ENCODE results near the gene DNAJA1. TPM values are rescaled to one million over a fixed set of nuclear protein-coding genes. Genes with fewer than 3 reads are reported as not detected.

Gene DNAJA1
- total and polyA plus RNA-seq, 4 donors, result 60.9 to 96.6 (median 73.4) TPM

GRCh38 chr9:33040792-33041431 is 15.8 kb downstream of the DNAJA1 start:
- Histone ChIP-seq H3K9ac (ENCODE audit: low read depth in 1 of 2, low read length in 2 of 2) (no peak overlapping the region), H3K27me3 (ENCODE audit: control insufficient read depth in 4 of 4, insufficient read depth in 4 of 4, low read length in 3 of 4) (no peaks in the 10 kb centered on the region), H3K4me1 (ENCODE audit: control insufficient read depth in 4 of 4, insufficient read depth in 4 of 4, low read length in 3 of 4) (peaks cover 7 to 45% (median 38%) of the 10 kb centered on the region in 4 donors), H3K9me3 (ENCODE audit: control insufficient read depth in 4 of 4, low read length in 3 of 4) (no peaks in the 10 kb centered on the region), H3K27ac (ENCODE audit: low read depth in 1 of 2, low read length in 2 of 2) (no peak overlapping the region), H3K36me3 (ENCODE audit: control insufficient read depth in 4 of 4, insufficient read depth in 3 of 4, low read depth in 1 of 4, low read length in 3 of 4) (peaks cover 2 to 46% (median 42%) of the 10 kb centered on the region in 4 donors), H3K4me3 (ENCODE audit: low read depth in 1 of 3, low read length in 3 of 3) (no peak overlapping the region)
- TF ChIP-seq, protein P1, sequence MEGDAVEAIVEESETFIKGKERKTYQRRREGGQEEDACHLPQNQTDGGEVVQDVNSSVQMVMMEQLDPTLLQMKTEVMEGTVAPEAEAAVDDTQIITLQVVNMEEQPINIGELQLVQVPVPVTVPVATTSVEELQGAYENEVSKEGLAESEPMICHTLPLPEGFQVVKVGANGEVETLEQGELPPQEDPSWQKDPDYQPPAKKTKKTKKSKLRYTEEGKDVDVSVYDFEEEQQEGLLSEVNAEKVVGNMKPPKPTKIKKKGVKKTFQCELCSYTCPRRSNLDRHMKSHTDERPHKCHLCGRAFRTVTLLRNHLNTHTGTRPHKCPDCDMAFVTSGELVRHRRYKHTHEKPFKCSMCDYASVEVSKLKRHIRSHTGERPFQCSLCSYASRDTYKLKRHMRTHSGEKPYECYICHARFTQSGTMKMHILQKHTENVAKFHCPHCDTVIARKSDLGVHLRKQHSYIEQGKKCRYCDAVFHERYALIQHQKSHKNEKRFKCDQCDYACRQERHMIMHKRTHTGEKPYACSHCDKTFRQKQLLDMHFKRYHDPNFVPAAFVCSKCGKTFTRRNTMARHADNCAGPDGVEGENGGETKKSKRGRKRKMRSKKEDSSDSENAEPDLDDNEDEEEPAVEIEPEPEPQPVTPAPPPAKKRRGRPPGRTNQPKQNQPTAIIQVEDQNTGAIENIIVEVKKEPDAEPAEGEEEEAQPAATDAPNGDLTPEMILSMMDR (IDR thresholded peaks at IDR 0.05; ENCODE audit: low read depth, low read length, missing input control), result no peak
- TF ChIP-seq FOXA1 (IDR thresholded peaks at IDR 0.05) (no peak), EGR1 (IDR thresholded peaks at IDR 0.05; ENCODE audit: low read depth in 2 of 2) (no peak), TAF1 (conservative IDR thresholded peaks at IDR 0.05) (no peak), FOXA2 (IDR thresholded peaks at IDR 0.05) (no peak), HNF4G (IDR thresholded peaks at IDR 0.05) (no peak), YY1 (IDR thresholded peaks at IDR 0.05) (no peak), RAD21 (IDR thresholded peaks at IDR 0.05) (no peak), HNF4A (conservative IDR thresholded peaks at IDR 0.05) (no peak), NR2F2 (IDR thresholded peaks at IDR 0.05) (no peak), GABPA (IDR thresholded peaks at IDR 0.05 in 1 of 2, conservative IDR thresholded peaks at IDR 0.05 in 1 of 2) (no peak), SP1 (IDR thresholded peaks at IDR 0.05) (no peak), RXRA (IDR thresholded peaks at IDR 0.05) (no peak), ATF3 (IDR thresholded peaks at IDR 0.05) (no peak), JUND (IDR thresholded peaks at IDR 0.05) (no peak)
- TF ChIP-seq, protein P2, sequence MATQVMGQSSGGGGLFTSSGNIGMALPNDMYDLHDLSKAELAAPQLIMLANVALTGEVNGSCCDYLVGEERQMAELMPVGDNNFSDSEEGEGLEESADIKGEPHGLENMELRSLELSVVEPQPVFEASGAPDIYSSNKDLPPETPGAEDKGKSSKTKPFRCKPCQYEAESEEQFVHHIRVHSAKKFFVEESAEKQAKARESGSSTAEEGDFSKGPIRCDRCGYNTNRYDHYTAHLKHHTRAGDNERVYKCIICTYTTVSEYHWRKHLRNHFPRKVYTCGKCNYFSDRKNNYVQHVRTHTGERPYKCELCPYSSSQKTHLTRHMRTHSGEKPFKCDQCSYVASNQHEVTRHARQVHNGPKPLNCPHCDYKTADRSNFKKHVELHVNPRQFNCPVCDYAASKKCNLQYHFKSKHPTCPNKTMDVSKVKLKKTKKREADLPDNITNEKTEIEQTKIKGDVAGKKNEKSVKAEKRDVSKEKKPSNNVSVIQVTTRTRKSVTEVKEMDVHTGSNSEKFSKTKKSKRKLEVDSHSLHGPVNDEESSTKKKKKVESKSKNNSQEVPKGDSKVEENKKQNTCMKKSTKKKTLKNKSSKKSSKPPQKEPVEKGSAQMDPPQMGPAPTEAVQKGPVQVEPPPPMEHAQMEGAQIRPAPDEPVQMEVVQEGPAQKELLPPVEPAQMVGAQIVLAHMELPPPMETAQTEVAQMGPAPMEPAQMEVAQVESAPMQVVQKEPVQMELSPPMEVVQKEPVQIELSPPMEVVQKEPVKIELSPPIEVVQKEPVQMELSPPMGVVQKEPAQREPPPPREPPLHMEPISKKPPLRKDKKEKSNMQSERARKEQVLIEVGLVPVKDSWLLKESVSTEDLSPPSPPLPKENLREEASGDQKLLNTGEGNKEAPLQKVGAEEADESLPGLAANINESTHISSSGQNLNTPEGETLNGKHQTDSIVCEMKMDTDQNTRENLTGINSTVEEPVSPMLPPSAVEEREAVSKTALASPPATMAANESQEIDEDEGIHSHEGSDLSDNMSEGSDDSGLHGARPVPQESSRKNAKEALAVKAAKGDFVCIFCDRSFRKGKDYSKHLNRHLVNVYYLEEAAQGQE (IDR thresholded peaks at IDR 0.05), result no peak
- TF ChIP-seq, protein P3, sequence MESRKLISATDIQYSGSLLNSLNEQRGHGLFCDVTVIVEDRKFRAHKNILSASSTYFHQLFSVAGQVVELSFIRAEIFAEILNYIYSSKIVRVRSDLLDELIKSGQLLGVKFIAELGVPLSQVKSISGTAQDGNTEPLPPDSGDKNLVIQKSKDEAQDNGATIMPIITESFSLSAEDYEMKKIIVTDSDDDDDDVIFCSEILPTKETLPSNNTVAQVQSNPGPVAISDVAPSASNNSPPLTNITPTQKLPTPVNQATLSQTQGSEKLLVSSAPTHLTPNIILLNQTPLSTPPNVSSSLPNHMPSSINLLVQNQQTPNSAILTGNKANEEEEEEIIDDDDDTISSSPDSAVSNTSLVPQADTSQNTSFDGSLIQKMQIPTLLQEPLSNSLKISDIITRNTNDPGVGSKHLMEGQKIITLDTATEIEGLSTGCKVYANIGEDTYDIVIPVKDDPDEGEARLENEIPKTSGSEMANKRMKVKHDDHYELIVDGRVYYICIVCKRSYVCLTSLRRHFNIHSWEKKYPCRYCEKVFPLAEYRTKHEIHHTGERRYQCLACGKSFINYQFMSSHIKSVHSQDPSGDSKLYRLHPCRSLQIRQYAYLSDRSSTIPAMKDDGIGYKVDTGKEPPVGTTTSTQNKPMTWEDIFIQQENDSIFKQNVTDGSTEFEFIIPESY (IDR thresholded peaks at IDR 0.05), result no peak
- TF ChIP-seq, protein P4, sequence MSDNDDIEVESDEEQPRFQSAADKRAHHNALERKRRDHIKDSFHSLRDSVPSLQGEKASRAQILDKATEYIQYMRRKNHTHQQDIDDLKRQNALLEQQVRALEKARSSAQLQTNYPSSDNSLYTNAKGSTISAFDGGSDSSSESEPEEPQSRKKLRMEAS (IDR thresholded peaks at IDR 0.05), result no peak
- WGBS, result 92% methylated on average over 9 of the region's 9 CpGs
- no peak for DNase-seq (ENCODE audit: low spot score)

Data from liver (tissue), 9 donors.